Activated T-cell treated with anti-CD3 and anti-CD28 coated beads for 24 hours (primary cell): ENCODE results near the gene CFAP97D1.

ENCODE experiments used
- DNase-seq: peaks from one replicate; pipeline ENCODE4 v3.0.0-alpha.2; 2020; ENCODE audit warnings: low read depth

CFAP97D1 gene

GRCh38 chr17:43780135-43780534, at the start of gene CFAP97D1:
Gene CFAP97D1, plus strand, starts transcription at chr17:43780435. Its CDS starts 28 bp downstream, at chr17:43780463.
- DNase-seq: no peak

- no peak for DNase-seq
Measured at GRCh38 chr17:43732958-43733357, 47.3 kb upstream of the CFAP97D1 start.

DNA sequence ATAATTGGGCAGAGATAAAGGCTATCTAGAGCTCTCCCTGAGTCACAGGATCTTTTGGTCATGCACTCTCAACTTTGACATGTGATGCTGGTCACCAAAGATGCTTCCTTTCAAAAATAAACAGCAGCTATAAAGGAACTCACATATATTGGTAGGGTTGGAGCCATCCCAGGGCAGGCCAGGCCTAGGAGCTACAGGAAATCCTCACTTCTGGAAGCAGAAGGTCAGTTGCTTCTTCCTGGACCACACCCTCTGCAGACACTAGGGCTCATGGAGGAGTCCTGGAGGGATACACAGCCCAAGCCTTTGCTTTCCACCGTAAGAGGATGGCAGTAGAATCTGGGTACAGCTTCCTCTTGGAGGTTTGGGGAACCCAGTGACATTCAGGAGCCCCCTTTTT, 46.3 kb upstream of the CFAP97D1 start:
- no peak for DNase-seq

DNA sequence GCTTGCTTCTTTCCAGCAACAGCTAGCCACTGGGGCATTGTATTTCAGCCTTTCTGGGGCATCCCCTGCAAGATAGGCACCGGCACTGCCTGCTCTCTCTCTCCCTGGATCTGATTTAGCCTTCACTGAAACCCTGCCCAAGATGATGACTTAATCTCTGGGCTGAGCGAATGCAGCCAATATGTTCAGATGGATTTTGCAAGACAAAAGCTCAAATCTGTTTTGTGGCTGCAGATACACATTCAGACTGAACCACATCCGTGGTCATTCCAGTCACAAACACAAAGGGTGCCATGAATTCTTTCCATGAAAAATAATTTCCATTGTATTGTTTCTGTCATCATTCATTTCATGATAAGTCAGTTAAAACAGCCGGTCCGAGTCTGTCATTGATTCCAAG, 45.9 kb upstream of the CFAP97D1 start:
- no peak for DNase-seq

GRCh38 chr17:43736389-43736788, 43.8 kb upstream of the CFAP97D1 start:
- DNase-seq: no peak

DNA sequence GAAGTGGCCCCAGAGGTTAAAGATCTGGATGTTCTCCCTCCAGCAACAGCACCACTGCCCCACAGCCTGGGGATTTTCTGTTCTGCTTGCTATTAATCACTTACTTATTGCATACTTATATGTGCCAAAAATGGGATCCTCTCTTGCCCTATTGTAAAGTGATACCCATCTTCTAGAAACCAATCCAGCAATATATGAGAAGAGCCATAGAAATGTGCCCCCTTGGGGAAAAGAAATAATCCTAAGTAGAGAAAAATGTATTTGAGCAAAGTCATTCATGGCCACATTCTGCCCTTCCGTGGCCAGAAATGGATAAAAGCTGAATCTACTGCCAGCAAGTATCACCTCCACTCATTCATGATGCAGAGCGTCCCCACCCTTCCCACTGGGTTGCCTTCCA, 42.5 kb upstream of the CFAP97D1 start:
- no peak for DNase-seq

- no peak for DNase-seq
Measured at GRCh38 chr17:43740541-43740940, 39.7 kb upstream of the CFAP97D1 start.

- no peak for DNase-seq
Measured at GRCh38 chr17:43741636-43742035, 38.6 kb upstream of the CFAP97D1 start.

GRCh38 chr17:43745541-43745940, 34.7 kb upstream of the CFAP97D1 start:
- DNase-seq: no peak

GRCh38 chr17:43750153-43750552, 30.1 kb upstream of the CFAP97D1 start:
- no peak for DNase-seq

DNA sequence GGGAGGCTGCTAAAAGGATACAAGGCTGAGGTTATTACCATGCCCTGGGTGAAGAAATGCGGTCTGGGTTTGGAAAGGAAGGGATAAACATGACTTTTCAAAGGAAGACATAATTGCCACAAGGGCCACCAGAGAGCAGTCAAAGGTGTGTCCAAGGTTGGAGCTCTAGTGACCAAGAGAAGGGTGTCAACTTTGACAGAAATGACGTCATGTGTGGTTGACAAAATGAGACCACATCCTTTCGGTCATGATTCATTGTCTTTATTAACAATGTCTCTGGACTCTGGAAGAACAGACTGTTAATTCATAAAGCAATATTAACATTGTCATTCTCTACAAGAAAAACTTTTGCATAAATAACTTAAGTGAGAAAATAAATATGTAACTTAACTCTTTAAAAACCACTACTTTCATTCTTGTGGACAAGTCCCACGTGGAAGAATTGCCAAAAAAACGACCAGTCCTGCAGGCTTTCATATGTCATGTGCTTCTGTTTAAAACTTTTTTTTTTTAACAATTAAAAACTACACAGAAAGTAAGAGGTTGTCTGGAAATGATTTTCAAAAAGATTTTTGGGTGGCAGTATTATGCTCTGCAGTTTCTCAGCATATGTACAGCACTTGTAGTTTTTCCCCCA, 26.6 kb upstream of the CFAP97D1 start:
- DNase-seq: no peak

- DNase-seq: no peak
Measured at GRCh38 chr17:43754947-43755346, 25.3 kb upstream of the CFAP97D1 start.

DNA sequence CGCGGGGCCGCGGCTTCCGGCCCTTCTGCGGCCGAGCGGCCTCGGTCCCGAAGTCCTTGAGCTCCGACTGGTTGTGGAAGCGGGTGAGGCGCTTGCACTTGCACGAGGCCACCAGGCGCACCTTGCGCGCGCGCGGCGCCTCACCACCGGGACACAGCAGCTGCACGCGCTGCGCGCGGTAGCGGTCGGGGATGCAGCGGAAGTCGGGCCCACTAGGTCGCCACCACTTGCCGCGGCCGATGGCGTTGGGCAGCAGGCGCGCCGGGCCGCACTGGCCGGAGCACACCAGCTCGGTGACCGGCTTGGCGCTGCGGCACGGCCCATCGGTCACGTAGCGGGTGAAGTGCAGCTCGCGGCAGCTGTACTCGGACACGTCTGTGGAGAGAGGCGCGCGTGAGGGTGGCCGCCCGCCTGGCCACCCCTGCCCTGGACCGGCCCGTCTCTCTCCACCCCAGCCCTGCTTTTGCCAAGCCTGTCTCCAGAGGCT, 24.8 kb upstream of the CFAP97D1 start:
- no peak for DNase-seq

DNA sequence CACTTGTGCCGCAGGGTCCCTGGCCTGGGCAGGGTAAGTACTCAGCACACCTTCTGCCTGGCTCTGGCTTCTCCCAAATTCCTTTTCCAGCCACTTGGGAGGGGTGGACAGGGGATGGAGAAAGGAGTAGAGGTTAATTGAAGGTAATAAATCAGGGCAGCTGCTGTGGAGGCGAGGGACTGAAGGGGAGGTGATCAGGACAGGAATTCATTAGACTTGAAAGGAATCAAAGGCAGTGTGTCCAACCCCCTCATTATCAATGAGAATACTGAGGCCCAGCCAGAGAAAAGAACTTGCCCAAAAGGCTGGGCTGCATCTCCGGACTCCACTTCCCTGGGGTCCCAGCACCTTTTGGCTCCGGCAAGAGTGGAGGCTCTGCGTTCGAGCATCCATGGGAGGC, 24.0 kb upstream of the CFAP97D1 start:
- no peak for DNase-seq

DNA sequence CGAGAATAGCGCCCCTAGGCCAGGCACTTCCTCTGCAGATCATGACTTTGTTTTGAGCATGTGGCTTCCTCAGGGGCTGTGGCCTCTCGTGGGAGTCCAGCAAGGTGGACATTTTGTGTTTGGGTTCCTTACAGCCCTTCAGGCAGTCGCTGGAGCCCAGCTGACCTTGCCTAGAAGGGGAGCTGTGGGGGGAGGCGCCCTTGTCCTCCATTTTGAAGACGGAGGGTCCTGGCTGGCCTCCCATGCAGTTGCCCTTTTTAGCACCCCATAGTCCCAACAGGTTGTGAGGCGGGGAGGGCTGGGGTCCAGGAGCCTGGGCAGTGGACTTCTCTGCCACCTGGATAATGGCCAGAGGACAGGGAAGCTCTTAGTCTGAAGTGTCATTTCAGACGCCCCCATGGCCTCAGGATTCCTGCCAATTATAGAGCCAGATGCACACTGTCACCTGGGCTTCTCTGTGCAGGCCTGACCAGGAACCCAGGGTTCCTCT, 23.0 kb upstream of the CFAP97D1 start:
- no peak for DNase-seq

- no peak for DNase-seq
Measured at GRCh38 chr17:43758086-43758485, 22.1 kb upstream of the CFAP97D1 start.

- DNase-seq: no peak
Measured at GRCh38 chr17:43758497-43759174, 21.6 kb upstream of the CFAP97D1 start, which contains the start of gene SOST. Gene SOST, minus strand, starts transcription at chr17:43758791. Its CDS starts 50 bp downstream, at chr17:43758741.

- no peak for DNase-seq
Measured at GRCh38 chr17:43759836-43760235, 20.4 kb upstream of the CFAP97D1 start.

- DNase-seq: peak; percentile 84
Measured at GRCh38 chr17:43760254-43760852, 19.9 kb upstream of the CFAP97D1 start.

DNA sequence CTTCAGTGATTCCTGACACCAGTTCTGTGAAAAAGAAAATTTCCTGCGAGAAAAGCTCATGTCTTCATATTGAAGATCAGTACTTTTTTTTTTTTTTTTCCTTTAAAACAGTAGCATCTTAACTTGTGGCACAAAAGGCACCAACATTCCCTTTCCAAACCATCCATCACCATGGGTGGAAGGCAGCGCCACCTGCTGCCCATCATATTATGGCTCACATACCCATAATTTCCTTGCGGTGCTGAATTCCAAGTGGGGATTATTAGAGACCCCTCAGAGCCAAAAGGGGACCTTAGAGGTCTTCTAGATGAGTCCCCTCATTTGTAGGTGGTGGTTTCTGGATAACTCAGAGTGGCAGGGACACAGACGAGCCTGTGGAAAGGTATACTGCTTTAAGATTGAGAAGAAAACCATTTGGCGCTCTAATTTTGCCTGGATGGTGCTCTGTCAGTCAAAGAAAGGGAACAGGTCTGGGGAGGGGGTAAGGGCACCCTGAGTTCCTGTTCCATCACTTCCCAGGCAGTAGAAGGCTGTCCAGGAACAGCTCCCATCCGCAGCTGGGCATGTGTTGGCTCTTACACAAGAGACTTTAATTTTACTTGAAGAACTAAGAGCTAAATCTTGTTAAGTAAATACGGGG, 13.7 kb upstream of the CFAP97D1 start:
- no peak for DNase-seq

DNA sequence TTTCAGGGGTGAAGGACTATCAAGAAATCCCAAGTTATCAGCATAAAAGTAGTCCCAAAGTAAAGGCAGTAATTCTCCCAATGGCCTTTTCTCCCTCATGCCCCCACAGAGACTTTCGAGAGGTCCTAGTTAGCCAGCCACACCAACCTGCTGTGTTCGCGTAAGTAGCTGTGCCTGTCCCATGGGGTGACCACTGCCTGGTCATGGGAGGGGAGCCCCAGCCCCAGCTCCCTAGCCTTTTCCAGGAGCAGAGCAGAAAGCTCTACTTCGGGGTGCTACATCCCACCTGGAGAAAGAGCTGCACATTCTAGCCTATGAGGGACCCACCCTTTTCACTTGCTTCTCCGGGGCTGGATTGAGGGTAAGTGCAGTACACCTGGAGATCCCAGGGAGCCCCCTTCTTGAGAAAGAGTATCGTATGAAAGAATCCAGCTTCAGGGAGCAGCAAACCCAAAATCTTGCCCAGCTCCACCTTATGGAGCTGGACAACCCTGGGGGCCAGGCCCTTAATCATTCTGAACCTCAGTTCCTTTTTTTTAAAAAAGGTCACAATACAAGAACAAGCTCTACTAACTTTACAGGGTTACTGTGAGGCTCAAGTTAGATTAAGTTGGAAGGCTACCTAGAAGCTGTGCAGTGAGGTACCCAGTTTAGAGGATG, 13.1 kb upstream of the CFAP97D1 start:
- no peak for DNase-seq

GRCh38 chr17:43767713-43768059, 12.5 kb upstream of the CFAP97D1 start:
- DNase-seq: no peak
